HCT116 (cell line): ENCODE data around the gene CKM.

Source experiments
- ATF3 ChIP-seq: IDR thresholded peaks from 2 replicates; pipeline ENCODE4 v1.6.1; 2012
- CEBPB ChIP-seq: IDR thresholded peaks from 2 replicates; pipeline ENCODE4 v1.6.1; 2012; ENCODE audit warnings: low read depth
- CTCF ChIP-seq, 3 experiments: fragments of 200-600 bp in 1 of 3; sonication (generic) in 1 of 3; IDR thresholded peaks in 2 of 3; conservative IDR thresholded peaks in 1 of 3; 2 replicates each; pipeline ENCODE4 v1.5.1; 2012 to 2017; ENCODE audit warnings: low read depth in 2 of 3, low read length in 2 of 3, antibody characterized with exemption in 1 of 3, borderline replicate concordance in 1 of 3, control low read depth in 1 of 3, mild to moderate bottlenecking in 1 of 3, mixed read lengths in 1 of 3, mixed run types in 1 of 3, moderate library complexity in 1 of 3; ENCODE audit not compliant: insufficient read depth in 1 of 3
- EZH2 ChIP-seq: fragments of 200-600 bp; sonication (generic); IDR thresholded peaks from 2 replicates; pipeline ENCODE4 v1.6.1; 2017; ENCODE audit warnings: antibody characterized with exemption, mixed run types
- JUND ChIP-seq: IDR thresholded peaks from 2 replicates; pipeline ENCODE4 v1.6.1; 2012
- POLR2A ChIP-seq: IDR thresholded peaks from 2 replicates; pipeline ENCODE4 v1.7.0; 2011; ENCODE audit warnings: borderline replicate concordance; ENCODE audit not compliant: insufficient read depth, insufficient read length; ENCODE audit errors: extremely low read depth
- POLR2AphosphoS5 ChIP-seq: IDR thresholded peaks from 2 replicates; pipeline ENCODE4 v1.6.1; 2011; ENCODE audit warnings: mild to moderate bottlenecking, low read depth, low read length, moderate library complexity
- REST ChIP-seq: IDR thresholded peaks from 2 replicates; pipeline ENCODE4 v1.6.1; 2012; ENCODE audit warnings: low read depth
- SIN3A ChIP-seq: IDR thresholded peaks from 2 replicates; pipeline ENCODE4 v1.6.1; 2012; ENCODE audit warnings: low read depth
- TF ChIP-seq, protein P1 (sequence below): IDR thresholded peaks from 2 replicates; pipeline ENCODE4 v1.6.1; 2012

DNA sequence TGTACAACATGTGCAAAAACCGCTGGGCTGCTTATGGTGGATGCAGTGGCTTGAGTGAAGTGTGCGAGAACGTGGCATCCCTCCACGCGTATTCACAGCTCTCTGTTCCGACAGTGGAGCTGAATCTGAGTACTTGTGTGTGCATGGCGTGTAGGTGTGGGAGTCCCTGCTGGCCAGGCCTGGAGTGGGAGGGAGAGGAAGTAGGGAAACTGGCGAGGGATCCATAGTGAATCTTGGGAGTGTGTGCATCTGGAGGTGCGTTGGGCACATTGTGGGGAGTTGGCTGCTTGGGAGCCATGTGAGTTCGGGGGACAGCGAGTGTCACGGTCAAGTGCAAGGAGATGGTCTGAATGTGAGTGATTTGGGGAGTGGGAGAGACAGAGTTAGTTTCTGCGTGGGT is 20.2 kb upstream of the CKM start:
- TF ChIP-seq EZH2 (no peak), POLR2AphosphoS5 (no peak), CTCF (IDR thresholded peaks at IDR 0.05 in 2 of 3, conservative IDR thresholded peaks at IDR 0.05 in 1 of 3; ENCODE audit: borderline replicate concordance in 1 of 3, insufficient read depth in 1 of 3, low read depth in 2 of 3, low read length in 2 of 3) (no peak), POLR2A (no peak), JUND (no peak), SIN3A (no peak), REST (no peak), ATF3 (no peak), CEBPB (no peak)
- TF ChIP-seq, protein P1, sequence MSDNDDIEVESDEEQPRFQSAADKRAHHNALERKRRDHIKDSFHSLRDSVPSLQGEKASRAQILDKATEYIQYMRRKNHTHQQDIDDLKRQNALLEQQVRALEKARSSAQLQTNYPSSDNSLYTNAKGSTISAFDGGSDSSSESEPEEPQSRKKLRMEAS, result no peak
